HEK293 (cell line): ENCODE measurements around the gene SFXN4.
"Not testable (repeated sequence)": the region's sequence is repeated elsewhere in the genome, so short reads cannot be mapped to it uniquely, and the experiment has no call there.

Source experiments
- CTCF ChIA-PET: fragments of 350-600 bp; formaldehyde crosslinking; extraction: SDS; loops from one replicate; lab custom pipeline; 2021; ENCODE audit warnings: antibody characterized with exemption; lab: Yijun Ruan, JAX
- POLR2A ChIA-PET: fragments of 300-600 bp; formaldehyde crosslinking; extraction: SDS; loops from one replicate; lab custom pipeline; 2020; ENCODE audit warnings: antibody characterized with exemption, inconsistent platforms; lab: Yijun Ruan, JAX
- H3K27ac ChIP-seq: fragments of 200-500 bp; sonication (Bioruptor generic); 2 replicates; pipeline ENCODE4 v1.5.1; 2014; ENCODE audit warnings: low read depth, low read length, control low read depth, inconsistent platforms; ENCODE audit errors: extremely low read depth
- H3K36me3 ChIP-seq, 2 experiments: fragments of 200-500 bp in 1 of 2; sonication (Bioruptor generic) in 1 of 2; 1 replicate in 1 of 2; 2 replicates in 1 of 2; pipeline ENCODE4 v1.5.1; 2014 to 2017; ENCODE audit warnings: inconsistent platforms in 2 of 2, low read length in 2 of 2; ENCODE audit not compliant: control insufficient read depth in 2 of 2, insufficient read depth in 1 of 2
- H3K4me1 ChIP-seq: fragments of 200-500 bp; sonication (Bioruptor generic); 2 replicates; pipeline ENCODE4 v1.5.1; 2014; ENCODE audit warnings: mild to moderate bottlenecking, low read length, inconsistent platforms; ENCODE audit not compliant: control insufficient read depth, insufficient read depth
- H3K4me3 ChIP-seq: 2 replicates; pipeline ENCODE4 v1.5.1; 2011; ENCODE audit warnings: low read depth, mild to moderate bottlenecking, control low read depth, low read length, moderate library complexity
- H3K9me3 ChIP-seq: fragments of 200-500 bp; sonication (Bioruptor generic); 2 replicates; pipeline ENCODE4 v1.5.1; 2014; ENCODE audit warnings: low read depth, low read length, inconsistent platforms; ENCODE audit not compliant: control insufficient read depth, insufficient read depth
- KLF1 ChIP-seq: fragments of 450-650 bp; formaldehyde crosslinking; IDR thresholded peaks from 2 replicates; pipeline ENCODE4 v1.5.1; 2016; ENCODE audit warnings: missing biosample characterization, missing genetic modification characterization
- KLF16 ChIP-seq: fragments of 450-650 bp; formaldehyde crosslinking; IDR thresholded peaks from 2 replicates; pipeline ENCODE4 v1.5.1; 2017; ENCODE audit warnings: missing biosample characterization, missing genetic modification characterization
- SCRT2 ChIP-seq: fragments of 450-650 bp; formaldehyde crosslinking; IDR thresholded peaks from 2 replicates; pipeline ENCODE4 v1.5.1; 2016; ENCODE audit warnings: missing biosample characterization, missing genetic modification characterization
- ZBTB7A ChIP-seq: fragments of 450-650 bp; formaldehyde crosslinking; IDR thresholded peaks from 2 replicates; pipeline ENCODE4 v1.5.1; 2016; ENCODE audit warnings: low read depth, missing biosample characterization, missing genetic modification characterization
- ZBTB8A ChIP-seq: fragments of 450-650 bp; formaldehyde crosslinking; IDR thresholded peaks from 2 replicates; pipeline ENCODE4 v1.5.1; 2016; ENCODE audit warnings: missing biosample characterization, missing genetic modification characterization
- ZFP37 ChIP-seq: fragments of 450-650 bp; formaldehyde crosslinking; IDR thresholded peaks from 2 replicates; pipeline ENCODE4 v1.5.1; 2016; ENCODE audit warnings: missing biosample characterization, missing genetic modification characterization
- ZNF223 ChIP-seq: fragments of 450-650 bp; formaldehyde crosslinking; IDR thresholded peaks from 2 replicates; pipeline ENCODE4 v1.5.1; 2016; ENCODE audit warnings: missing biosample characterization, missing genetic modification characterization
- ZNF23 ChIP-seq: fragments of 450-650 bp; formaldehyde crosslinking; IDR thresholded peaks from 2 replicates; pipeline ENCODE4 v1.5.1; 2016; ENCODE audit warnings: missing biosample characterization, missing genetic modification characterization, borderline replicate concordance
- ZNF292 ChIP-seq: fragments of 450-650 bp; formaldehyde crosslinking; IDR thresholded peaks from 2 replicates; pipeline ENCODE4 v1.5.1; 2016; ENCODE audit warnings: low read depth, missing biosample characterization, missing genetic modification characterization, borderline replicate concordance
- ZNF571 ChIP-seq: fragments of 450-650 bp; formaldehyde crosslinking; IDR thresholded peaks from 2 replicates; pipeline ENCODE4 v1.5.0; 2017; ENCODE audit warnings: missing biosample characterization, missing genetic modification characterization
- ZNF624 ChIP-seq: fragments of 450-650 bp; formaldehyde crosslinking; IDR thresholded peaks from 2 replicates; pipeline ENCODE4 v1.5.1; 2017; ENCODE audit warnings: missing biosample characterization, missing genetic modification characterization
- ZNF830 ChIP-seq: fragments of 450-650 bp; IDR thresholded peaks from 2 replicates; pipeline ENCODE4 v1.5.0; 2018; ENCODE audit warnings: missing biosample characterization, missing genetic modification characterization, low read depth, mild to moderate bottlenecking, moderate library complexity
- TF ChIP-seq, protein P1 (sequence below): fragments of 450-650 bp; formaldehyde crosslinking; conservative IDR thresholded peaks from 2 replicates; pipeline ENCODE4 v1.5.1; 2016; ENCODE audit warnings: low read depth, missing biosample characterization, missing genetic modification characterization
- TF ChIP-seq, protein P2 (sequence below): fragments of 450-650 bp; formaldehyde crosslinking; IDR thresholded peaks from 2 replicates; pipeline ENCODE4 v1.5.1; 2017; ENCODE audit warnings: missing biosample characterization, missing genetic modification characterization
- TF ChIP-seq, protein P3 (sequence below): fragments of 450-650 bp; formaldehyde crosslinking; optimal IDR thresholded peaks from 2 replicates; pipeline ENCODE3; 2016; ENCODE audit warnings: missing biosample characterization, mild to moderate bottlenecking, missing genetic modification characterization
- TF ChIP-seq, protein P4 (sequence below): fragments of 450-650 bp; formaldehyde crosslinking; IDR thresholded peaks from 2 replicates; pipeline ENCODE4 v1.5.1; 2016; ENCODE audit warnings: missing biosample characterization, missing genetic modification characterization

The SFXN4 gene

GRCh38 chr10:119138346-119139306 is 26.9 kb downstream of the SFXN4 start (continued):
- TF ChIP-seq ZNF223 (tag by site-specific recombination), result no peak
- TF ChIP-seq ZBTB8A, result no peak
- TF ChIP-seq ZBTB7A (tag by site-specific recombination), result no peak
- TF ChIP-seq KLF16 (tag by site-specific recombination), result no peak
- no peak for TF ChIP-seq ZFP37 (tag by site-specific recombination)

DNA sequence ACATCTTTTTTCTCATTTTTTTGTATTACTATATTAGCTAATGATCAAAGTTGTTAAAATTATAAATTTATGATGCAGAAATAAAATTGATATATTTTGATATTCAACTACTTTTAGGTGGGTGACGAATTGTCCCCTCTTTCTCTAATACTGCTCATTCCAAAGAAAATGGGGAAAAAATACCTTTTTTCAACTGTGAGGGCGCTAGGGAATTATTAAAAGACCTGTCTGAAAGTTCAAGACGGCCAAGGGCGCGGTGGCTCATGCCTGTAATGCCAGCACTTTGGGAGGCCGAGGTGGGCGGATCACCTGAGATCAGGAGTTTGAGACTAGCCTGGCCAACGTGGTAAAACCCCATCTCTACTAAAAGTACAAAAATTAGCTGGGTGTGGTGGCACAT is 27.6 kb downstream of the SFXN4 start:
- not testable (repeated sequence) for H3K4me1 ChIP-seq, H3K27ac ChIP-seq, H3K4me3 ChIP-seq, H3K9me3 ChIP-seq
- H3K36me3 ChIP-seq, result peaks cover 23 to 54% of the 10 kb centered on the region in 2 experiments
- CTCF ChIA-PET, result interaction anchor here (0.7 kb wide), 1 partner anchor 22 kb away, joined by 3 read pairs; no protein-coding TSS in a partner anchor
- POLR2A ChIA-PET, result interaction anchor here (0.6 kb wide), 1 partner anchor 378 kb away, joined by 6 read pairs; no protein-coding TSS in a partner anchor

DNA sequence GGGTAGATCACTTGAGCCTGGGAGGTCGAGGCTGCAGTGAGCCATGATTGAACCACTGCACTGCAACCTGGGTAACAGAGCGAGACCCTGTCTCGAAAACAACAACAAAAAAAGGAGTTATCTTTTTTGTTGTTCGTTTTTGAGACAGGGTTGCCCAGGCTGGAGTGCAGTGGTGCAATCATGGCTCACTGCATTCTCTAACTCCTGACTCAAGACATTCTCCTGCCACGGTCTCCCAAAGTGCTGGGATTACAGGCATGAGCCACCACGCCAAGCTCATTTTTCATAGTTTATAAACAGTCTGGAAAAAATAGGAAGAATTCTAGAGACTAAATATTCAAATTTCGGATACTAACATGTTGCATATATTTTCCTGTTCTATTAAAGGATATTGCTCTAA is 29.4 kb downstream of the SFXN4 start:
- no peak overlapping the region for H3K27ac ChIP-seq
- ChIA-PET POLR2A (no interaction called here), CTCF (no interaction called here)
- no peaks in the 10 kb centered on the region for H3K4me1 ChIP-seq
- no peaks in the 10 kb centered on the region for H3K9me3 ChIP-seq
- H3K4me3 ChIP-seq, result no peak overlapping the region
- no peak for TF ChIP-seq ZNF292 (tag by site-specific recombination)
- TF ChIP-seq KLF1, result no peak
- TF ChIP-seq, protein P1, sequence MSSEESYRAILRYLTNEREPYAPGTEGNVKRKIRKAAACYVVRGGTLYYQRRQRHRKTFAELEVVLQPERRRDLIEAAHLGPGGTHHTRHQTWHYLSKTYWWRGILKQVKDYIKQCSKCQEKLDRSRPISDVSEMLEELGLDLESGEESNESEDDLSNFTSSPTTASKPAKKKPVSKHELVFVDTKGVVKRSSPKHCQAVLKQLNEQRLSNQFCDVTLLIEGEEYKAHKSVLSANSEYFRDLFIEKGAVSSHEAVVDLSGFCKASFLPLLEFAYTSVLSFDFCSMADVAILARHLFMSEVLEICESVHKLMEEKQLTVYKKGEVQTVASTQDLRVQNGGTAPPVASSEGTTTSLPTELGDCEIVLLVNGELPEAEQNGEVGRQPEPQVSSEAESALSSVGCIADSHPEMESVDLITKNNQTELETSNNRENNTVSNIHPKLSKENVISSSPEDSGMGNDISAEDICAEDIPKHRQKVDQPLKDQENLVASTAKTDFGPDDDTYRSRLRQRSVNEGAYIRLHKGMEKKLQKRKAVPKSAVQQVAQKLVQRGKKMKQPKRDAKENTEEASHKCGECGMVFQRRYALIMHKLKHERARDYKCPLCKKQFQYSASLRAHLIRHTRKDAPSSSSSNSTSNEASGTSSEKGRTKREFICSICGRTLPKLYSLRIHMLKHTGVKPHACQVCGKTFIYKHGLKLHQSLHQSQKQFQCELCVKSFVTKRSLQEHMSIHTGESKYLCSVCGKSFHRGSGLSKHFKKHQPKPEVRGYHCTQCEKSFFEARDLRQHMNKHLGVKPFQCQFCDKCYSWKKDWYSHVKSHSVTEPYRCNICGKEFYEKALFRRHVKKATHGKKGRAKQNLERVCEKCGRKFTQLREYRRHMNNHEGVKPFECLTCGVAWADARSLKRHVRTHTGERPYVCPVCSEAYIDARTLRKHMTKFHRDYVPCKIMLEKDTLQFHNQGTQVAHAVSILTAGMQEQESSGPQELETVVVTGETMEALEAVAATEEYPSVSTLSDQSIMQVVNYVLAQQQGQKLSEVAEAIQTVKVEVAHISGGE (tag by site-specific recombination), result no peak
- no peak for TF ChIP-seq ZNF830
- no peak for TF ChIP-seq ZBTB7A (tag by site-specific recombination)
- TF ChIP-seq ZNF23 (tag by site-specific recombination), result no peak
- TF ChIP-seq ZNF571, result no peak
- TF ChIP-seq, protein P2, sequence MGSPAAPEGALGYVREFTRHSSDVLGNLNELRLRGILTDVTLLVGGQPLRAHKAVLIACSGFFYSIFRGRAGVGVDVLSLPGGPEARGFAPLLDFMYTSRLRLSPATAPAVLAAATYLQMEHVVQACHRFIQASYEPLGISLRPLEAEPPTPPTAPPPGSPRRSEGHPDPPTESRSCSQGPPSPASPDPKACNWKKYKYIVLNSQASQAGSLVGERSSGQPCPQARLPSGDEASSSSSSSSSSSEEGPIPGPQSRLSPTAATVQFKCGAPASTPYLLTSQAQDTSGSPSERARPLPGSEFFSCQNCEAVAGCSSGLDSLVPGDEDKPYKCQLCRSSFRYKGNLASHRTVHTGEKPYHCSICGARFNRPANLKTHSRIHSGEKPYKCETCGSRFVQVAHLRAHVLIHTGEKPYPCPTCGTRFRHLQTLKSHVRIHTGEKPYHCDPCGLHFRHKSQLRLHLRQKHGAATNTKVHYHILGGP (tag by site-specific recombination), result no peak
- TF ChIP-seq ZNF624, result no peak
- TF ChIP-seq, protein P3, sequence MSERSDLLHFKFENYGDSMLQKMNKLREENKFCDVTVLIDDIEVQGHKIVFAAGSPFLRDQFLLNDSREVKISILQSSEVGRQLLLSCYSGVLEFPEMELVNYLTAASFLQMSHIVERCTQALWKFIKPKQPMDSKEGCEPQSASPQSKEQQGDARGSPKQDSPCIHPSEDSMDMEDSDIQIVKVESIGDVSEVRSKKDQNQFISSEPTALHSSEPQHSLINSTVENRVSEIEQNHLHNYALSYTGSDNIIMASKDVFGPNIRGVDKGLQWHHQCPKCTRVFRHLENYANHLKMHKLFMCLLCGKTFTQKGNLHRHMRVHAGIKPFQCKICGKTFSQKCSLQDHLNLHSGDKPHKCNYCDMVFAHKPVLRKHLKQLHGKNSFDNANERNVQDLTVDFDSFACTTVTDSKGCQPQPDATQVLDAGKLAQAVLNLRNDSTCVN (tag by site-specific recombination), result no peak
- TF ChIP-seq SCRT2 (tag by site-specific recombination), result no peak
- TF ChIP-seq, protein P4, sequence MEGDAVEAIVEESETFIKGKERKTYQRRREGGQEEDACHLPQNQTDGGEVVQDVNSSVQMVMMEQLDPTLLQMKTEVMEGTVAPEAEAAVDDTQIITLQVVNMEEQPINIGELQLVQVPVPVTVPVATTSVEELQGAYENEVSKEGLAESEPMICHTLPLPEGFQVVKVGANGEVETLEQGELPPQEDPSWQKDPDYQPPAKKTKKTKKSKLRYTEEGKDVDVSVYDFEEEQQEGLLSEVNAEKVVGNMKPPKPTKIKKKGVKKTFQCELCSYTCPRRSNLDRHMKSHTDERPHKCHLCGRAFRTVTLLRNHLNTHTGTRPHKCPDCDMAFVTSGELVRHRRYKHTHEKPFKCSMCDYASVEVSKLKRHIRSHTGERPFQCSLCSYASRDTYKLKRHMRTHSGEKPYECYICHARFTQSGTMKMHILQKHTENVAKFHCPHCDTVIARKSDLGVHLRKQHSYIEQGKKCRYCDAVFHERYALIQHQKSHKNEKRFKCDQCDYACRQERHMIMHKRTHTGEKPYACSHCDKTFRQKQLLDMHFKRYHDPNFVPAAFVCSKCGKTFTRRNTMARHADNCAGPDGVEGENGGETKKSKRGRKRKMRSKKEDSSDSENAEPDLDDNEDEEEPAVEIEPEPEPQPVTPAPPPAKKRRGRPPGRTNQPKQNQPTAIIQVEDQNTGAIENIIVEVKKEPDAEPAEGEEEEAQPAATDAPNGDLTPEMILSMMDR (tag by site-specific recombination), result no peak
- TF ChIP-seq, all 188 proteins: peak for 0
- peaks cover 23 to 64% of the 10 kb centered on the region in 2 experiments for H3K36me3 ChIP-seq
